Fibroblast of lung (primary cell): Measurements from ENCODE around the gene APBA2. TPM values are rescaled to one million over a fixed set of nuclear protein-coding genes. Genes with fewer than 3 reads are reported as not detected.

Experiments used
- DNase-seq, 2 donors: peaks; one replicate each; pipeline versions ENCODE4 v3.0.0 to v3.0.0-alpha.2; 2010; ENCODE audit warnings: low read depth in 2 of 2
- H2AFZ ChIP-seq: 2 replicates; pipeline ENCODE4 v1.5.1; 2012; ENCODE audit warnings: low read length, control low read depth, inconsistent platforms
- H3K27ac ChIP-seq: 2 replicates; pipeline ENCODE4 v1.5.1; 2011; ENCODE audit warnings: low read length, control low read depth; ENCODE audit not compliant: insufficient read depth
- H3K27me3 ChIP-seq: 2 replicates; pipeline ENCODE4 v1.5.1; 2011; ENCODE audit warnings: mild to moderate bottlenecking, low read length; ENCODE audit not compliant: control insufficient read depth, insufficient read depth
- H3K36me3 ChIP-seq: 2 replicates; pipeline ENCODE4 v1.5.1; 2011; ENCODE audit warnings: low read length; ENCODE audit not compliant: control insufficient read depth, insufficient read depth
- H3K4me1 ChIP-seq: 2 replicates; pipeline ENCODE4 v1.5.1; 2011; ENCODE audit warnings: low read length; ENCODE audit not compliant: control insufficient read depth, insufficient read depth; ENCODE audit errors: extremely low read depth
- H3K4me2 ChIP-seq: 2 replicates; pipeline ENCODE4 v1.5.1; 2011; ENCODE audit warnings: low read length, control low read depth; ENCODE audit not compliant: insufficient read depth; ENCODE audit errors: extremely low read depth
- H3K4me3 ChIP-seq, 4 experiments: fragments of 200-600 bp in 1 of 4; sonication (generic) in 1 of 4; replicated peaks in 1 of 4; 2 replicates each; pipeline ENCODE4 v1.5.1; 2011 to 2016; ENCODE audit warnings: low read length in 4 of 4, low read depth in 3 of 4, mild to moderate bottlenecking in 3 of 4, control low read depth in 2 of 4, inconsistent platforms in 1 of 4, mixed read lengths in 1 of 4; ENCODE audit not compliant: insufficient read depth in 1 of 4; ENCODE audit errors: control extremely low read depth in 1 of 4
- H3K79me2 ChIP-seq: 2 replicates; pipeline ENCODE4 v1.5.1; 2012; ENCODE audit warnings: mild to moderate bottlenecking, low read length, inconsistent platforms; ENCODE audit not compliant: control insufficient read depth, insufficient read depth
- H3K9ac ChIP-seq: 2 replicates; pipeline ENCODE4 v1.5.1; 2011; ENCODE audit warnings: mild to moderate bottlenecking, low read length, control low read depth; ENCODE audit not compliant: insufficient read depth
- H3K9me3 ChIP-seq: 2 replicates; pipeline ENCODE4 v1.5.1; 2012; ENCODE audit warnings: low read depth, low read length; ENCODE audit not compliant: control insufficient read depth, insufficient read depth
- H4K20me1 ChIP-seq: 2 replicates; pipeline ENCODE4 v1.5.1; 2011; ENCODE audit warnings: low read length; ENCODE audit not compliant: control insufficient read depth, insufficient read depth; ENCODE audit errors: extremely low read depth
- CTCF ChIP-seq, 2 donors: IDR thresholded peaks in 1 of 2; conservative IDR thresholded peaks in 1 of 2; 1 replicate in 1 of 2; 2 replicates in 1 of 2; pipeline ENCODE4 v1.5.1; 2011 to 2012; ENCODE audit warnings: low read length in 2 of 2, control low read depth in 1 of 2, inconsistent platforms in 1 of 2, low read depth in 1 of 2, mild to moderate bottlenecking in 1 of 2
- EZH2 ChIP-seq: IDR thresholded peaks from 2 replicates; pipeline ENCODE4 v1.5.1; 2012; ENCODE audit warnings: low read length, control low read depth, mild to moderate bottlenecking; ENCODE audit errors: missing control alignments
- polyA plus RNA-seq, 2 donors: library from polyadenylated mRNA; depleted of rRNA in 1 of 2; stranded (reverse) in 1 of 2; unstranded in 1 of 2; fragments of >200 nt; gene quantifications; 2 replicates each; pipeline ENCODE4 v1.2.1, GENCODE V29; 2011 to 2012; ENCODE audit warnings: missing spikeins in 1 of 2
- total RNA-seq: library from RNA; depleted of rRNA; stranded (reverse); fragments of >200 nt; gene quantifications from 2 replicates; pipeline ENCODE4 v1.2.1, GENCODE V29; 2014

Gene APBA2
- total and polyA plus RNA-seq, 2 donors (not counting 1 experiment from before 2014, with no cell fraction given), result 9.5 to 20.3 TPM

- H3K9ac ChIP-seq, result no peak overlapping the region
- TF ChIP-seq CTCF (conservative IDR thresholded peaks at IDR 0.05 in 1 of 2, IDR thresholded peaks at IDR 0.05 in 1 of 2; ENCODE audit: low read depth in 1 of 2, low read length in 2 of 2) (no peak), EZH2 (no peak)
- no peak overlapping the region for H3K4me2 ChIP-seq
- H3K27me3 ChIP-seq, result no peaks in the 10 kb centered on the region
- no peaks in the 10 kb centered on the region for H3K36me3 ChIP-seq
- H4K20me1 ChIP-seq, result no peaks in the 10 kb centered on the region
- no peaks in the 10 kb centered on the region for H3K4me1 ChIP-seq
- no peak for DNase-seq
- no peak overlapping the region for H3K27ac ChIP-seq
- H3K9me3 ChIP-seq, result no peaks in the 10 kb centered on the region
- no peaks in the 10 kb centered on the region for H3K79me2 ChIP-seq
- H3K4me3 ChIP-seq, result no peak overlapping the region
- no peak overlapping the region for H2AFZ ChIP-seq
Observed at GRCh38 chr15:29117778-29118177, 232.0 kb downstream of the APBA2 start.

- H3K4me3 ChIP-seq, result no peak overlapping the region
- no peak overlapping the region for H3K27ac ChIP-seq
- H3K9me3 ChIP-seq, result no peaks in the 10 kb centered on the region
- TF ChIP-seq EZH2, result no peak
- no peak for TF ChIP-seq CTCF (conservative IDR thresholded peaks at IDR 0.05 in 1 of 2, IDR thresholded peaks at IDR 0.05 in 1 of 2; ENCODE audit: low read depth in 1 of 2, low read length in 2 of 2)
- H3K4me2 ChIP-seq, result no peak overlapping the region
- H3K27me3 ChIP-seq, result no peaks in the 10 kb centered on the region
- DNase-seq, result no peak
- no peaks in the 10 kb centered on the region for H3K79me2 ChIP-seq
- H4K20me1 ChIP-seq, result no peaks in the 10 kb centered on the region
- H3K36me3 ChIP-seq, result no peaks in the 10 kb centered on the region
- no peak overlapping the region for H2AFZ ChIP-seq
- H3K4me1 ChIP-seq, result no peaks in the 10 kb centered on the region
- H3K9ac ChIP-seq, result no peak overlapping the region
Observed at GRCh38 chr15:29119847-29120246, 234.1 kb downstream of the APBA2 start.

GRCh38 chr15:29120593-29121368 is 235.0 kb downstream of the APBA2 start:
- no peaks in the 10 kb centered on the region for H3K4me1 ChIP-seq
- DNase-seq, result no peak
- no peaks in the 10 kb centered on the region for H3K36me3 ChIP-seq
- no peak overlapping the region for H3K4me3 ChIP-seq
- no peaks in the 10 kb centered on the region for H3K27me3 ChIP-seq
- H3K9ac ChIP-seq, result no peak overlapping the region
- TF ChIP-seq EZH2 (no peak), CTCF (conservative IDR thresholded peaks at IDR 0.05 in 1 of 2, IDR thresholded peaks at IDR 0.05 in 1 of 2; ENCODE audit: low read depth in 1 of 2, low read length in 2 of 2) (no peak)
- no peak overlapping the region for H2AFZ ChIP-seq
- no peaks in the 10 kb centered on the region for H3K79me2 ChIP-seq
- no peaks in the 10 kb centered on the region for H4K20me1 ChIP-seq
- no peak overlapping the region for H3K4me2 ChIP-seq
- H3K9me3 ChIP-seq, result no peaks in the 10 kb centered on the region
- H3K27ac ChIP-seq, result no peak overlapping the region
